ENCODE data around the gene TMC6.

TMC6 gene

GRCh38 chr17:78113804-78114785, 14.5 kb downstream of the TMC6 start:
- Histone ChIP-seq H3K4me1 (ENCODE audit: insufficient read depth, low read length, poor library complexity, severe bottlenecking) (peaks cover 4% of the 10 kb centered on the region), H3K4me3 (ENCODE audit: low read length, poor library complexity, severe bottlenecking) (no peak overlapping the region), H2AFZ (ENCODE audit: low read length) (no peak overlapping the region), H3K9me2 (replicated peaks; ENCODE audit: low read depth, low read length) (no peaks in the 10 kb centered on the region), H3K79me2 (ENCODE audit: insufficient read depth, low read length) (no peaks in the 10 kb centered on the region), H3K4me2 (ENCODE audit: low read depth, low read length, poor library complexity, severe bottlenecking) (no peak overlapping the region), H3K9ac (ENCODE audit: low read depth, low read length, poor library complexity, severe bottlenecking) (no peak overlapping the region), H3K27me3 (ENCODE audit: insufficient read depth, low read length, poor library complexity, severe bottlenecking) (no peaks in the 10 kb centered on the region), H3F3A (ENCODE audit: low read depth) (no peaks in the 10 kb centered on the region), H4K20me1 (ENCODE audit: insufficient read depth, low read length, poor library complexity, severe bottlenecking) (peaks cover 10% of the 10 kb centered on the region), H3K9me3 (ENCODE audit: insufficient read depth, low read depth, low read length) (no peaks in the 10 kb centered on the region), H3K36me3 (ENCODE audit: insufficient read depth, low read length) (peaks cover 20% of the 10 kb centered on the region; the same call in 1 of the 2 replicates)
- no peak for TF ChIP-seq EZH2phosphoT487 (IDR thresholded peaks at IDR 0.05; ENCODE audit: borderline replicate concordance)
- no peak for TF ChIP-seq CTCF (conservative IDR thresholded peaks at IDR 0.05; ENCODE audit: low read length)

GRCh38 chr17:78112518-78113471, 15.8 kb downstream of the TMC6 start:
- Histone ChIP-seq H3K9me2 (replicated peaks; ENCODE audit: low read depth, low read length) (no peaks in the 10 kb centered on the region), H3K9ac (ENCODE audit: low read depth, low read length, poor library complexity, severe bottlenecking) (no peak overlapping the region), H3K79me2 (ENCODE audit: insufficient read depth, low read length) (no peaks in the 10 kb centered on the region), H3K4me1 (ENCODE audit: insufficient read depth, low read length, poor library complexity, severe bottlenecking) (peaks cover 4% of the 10 kb centered on the region), H3K36me3 (ENCODE audit: insufficient read depth, low read length) (peaks cover 20% of the 10 kb centered on the region; the same call in 1 of the 2 replicates), H3K4me3 (ENCODE audit: low read length, poor library complexity, severe bottlenecking) (no peak overlapping the region), H3F3A (ENCODE audit: low read depth) (0 out of 2 replicates have a peak, but pooled peaks cover under 1% of the 10 kb centered on the region), H3K4me2 (ENCODE audit: low read depth, low read length, poor library complexity, severe bottlenecking) (no peak overlapping the region), H3K9me3 (ENCODE audit: insufficient read depth, low read depth, low read length) (no peaks in the 10 kb centered on the region), H3K27me3 (ENCODE audit: insufficient read depth, low read length, poor library complexity, severe bottlenecking) (no peaks in the 10 kb centered on the region), H2AFZ (ENCODE audit: low read length) (no peak overlapping the region), H4K20me1 (ENCODE audit: insufficient read depth, low read length, poor library complexity, severe bottlenecking) (peaks cover 10% of the 10 kb centered on the region)
- TF ChIP-seq EZH2phosphoT487 (IDR thresholded peaks at IDR 0.05; ENCODE audit: borderline replicate concordance) (no peak), CTCF (conservative IDR thresholded peaks at IDR 0.05; ENCODE audit: low read length) (peak; percentile 96)

- no peak overlapping the region for H3K9ac ChIP-seq (ENCODE audit: low read depth, low read length, poor library complexity, severe bottlenecking)
- H3K4me1 ChIP-seq (ENCODE audit: insufficient read depth, low read length, poor library complexity, severe bottlenecking) = peaks cover 4% of the 10 kb centered on the region
- no peaks in the 10 kb centered on the region for H3K9me3 ChIP-seq (ENCODE audit: insufficient read depth, low read depth, low read length)
- TF ChIP-seq EZH2phosphoT487 (IDR thresholded peaks at IDR 0.05; ENCODE audit: borderline replicate concordance) (no peak), CTCF (conservative IDR thresholded peaks at IDR 0.05; ENCODE audit: low read length) (no peak)
- peaks cover 10% of the 10 kb centered on the region for H4K20me1 ChIP-seq (ENCODE audit: insufficient read depth, low read length, poor library complexity, severe bottlenecking)
- H3F3A ChIP-seq (ENCODE audit: low read depth) = 0 out of 2 replicates have a peak, but pooled peaks cover 4% of the 10 kb centered on the region
- H3K79me2 ChIP-seq (ENCODE audit: insufficient read depth, low read length) = no peaks in the 10 kb centered on the region
- peaks cover 17% of the 10 kb centered on the region; the same call in 1 of the 2 replicates for H3K36me3 ChIP-seq (ENCODE audit: insufficient read depth, low read length)
- no peaks in the 10 kb centered on the region for H3K9me2 ChIP-seq (replicated peaks; ENCODE audit: low read depth, low read length)
- H3K27me3 ChIP-seq (ENCODE audit: insufficient read depth, low read length, poor library complexity, severe bottlenecking) = no peaks in the 10 kb centered on the region
- H3K4me3 ChIP-seq (ENCODE audit: low read length, poor library complexity, severe bottlenecking) = no peak overlapping the region
- no peak overlapping the region for H3K4me2 ChIP-seq (ENCODE audit: low read depth, low read length, poor library complexity, severe bottlenecking)
- no peak overlapping the region for H2AFZ ChIP-seq (ENCODE audit: low read length)
Observed at GRCh38 chr17:78111727-78112517, 16.6 kb downstream of the TMC6 start.

Data from Loucy (cell line).